ENCODE results near the gene KRIT1. TPM values are rescaled to one million over a fixed set of nuclear protein-coding genes. Genes with fewer than 3 reads are reported as not detected.

The KRIT1 gene
- total and polyA plus RNA-seq, 2 of the 13 experiments (the other 11 are each of a cell fraction or from before 2014, with no cell fraction given): 29.4 to 37.7 TPM

GRCh38 chr7:92245487-92246359, at the start of gene KRIT1, which contains the start of gene ANKIB1 (continued):
- TF ChIP-seq, protein P1, sequence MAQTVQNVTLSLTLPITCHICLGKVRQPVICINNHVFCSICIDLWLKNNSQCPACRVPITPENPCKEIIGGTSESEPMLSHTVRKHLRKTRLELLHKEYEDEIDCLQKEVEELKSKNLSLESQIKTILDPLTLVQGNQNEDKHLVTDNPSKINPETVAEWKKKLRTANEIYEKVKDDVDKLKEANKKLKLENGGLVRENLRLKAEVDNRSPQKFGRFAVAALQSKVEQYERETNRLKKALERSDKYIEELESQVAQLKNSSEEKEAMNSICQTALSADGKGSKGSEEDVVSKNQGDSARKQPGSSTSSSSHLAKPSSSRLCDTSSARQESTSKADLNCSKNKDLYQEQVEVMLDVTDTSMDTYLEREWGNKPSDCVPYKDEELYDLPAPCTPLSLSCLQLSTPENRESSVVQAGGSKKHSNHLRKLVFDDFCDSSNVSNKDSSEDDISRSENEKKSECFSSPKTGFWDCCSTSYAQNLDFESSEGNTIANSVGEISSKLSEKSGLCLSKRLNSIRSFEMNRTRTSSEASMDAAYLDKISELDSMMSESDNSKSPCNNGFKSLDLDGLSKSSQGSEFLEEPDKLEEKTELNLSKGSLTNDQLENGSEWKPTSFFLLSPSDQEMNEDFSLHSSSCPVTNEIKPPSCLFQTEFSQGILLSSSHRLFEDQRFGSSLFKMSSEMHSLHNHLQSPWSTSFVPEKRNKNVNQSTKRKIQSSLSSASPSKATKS (CRISPR knock-in tag; IDR thresholded peaks at IDR 0.05): no peak
- TF ChIP-seq HMGXB4 (CRISPR knock-in tag; IDR thresholded peaks at IDR 0.05; ENCODE audit: borderline replicate concordance in 1 of 2, low read depth in 1 of 2) (peak; percentile 13 to 85; a peak in 3 of 4 replicates), KAT8 (CRISPR knock-in tag; IDR thresholded peaks at IDR 0.05) (peak; percentile 96), CAMTA2 (CRISPR knock-in tag; IDR thresholded peaks at IDR 0.05; ENCODE audit: borderline replicate concordance) (peak; percentile 48; the same call in 1 of the 2 replicates), FOXP1 (IDR thresholded peaks at IDR 0.05) (no peak), FOXP1 (CRISPR knock-in tag; IDR thresholded peaks at IDR 0.05) (no peak; the same call in 1 of the 2 replicates), GLI4 (CRISPR knock-in tag; IDR thresholded peaks at IDR 0.05; ENCODE audit: borderline replicate concordance) (no peak), MXD1 (CRISPR knock-in tag; IDR thresholded peaks at IDR 0.05) (peak; percentile 22; the same call in 1 of the 2 replicates), ZNF446 (CRISPR knock-in tag; IDR thresholded peaks at IDR 0.05) (peak; percentile 73; the same call in 1 of the 2 replicates), CC2D1A (CRISPR knock-in tag; IDR thresholded peaks at IDR 0.05) (no peak), ZNF597 (CRISPR knock-in tag; IDR thresholded peaks at IDR 0.05) (no peak), NR2C2 (CRISPR knock-in tag; IDR thresholded peaks at IDR 0.05; ENCODE audit: borderline replicate concordance) (peak; percentile 100), FOXK2 (IDR thresholded peaks at IDR 0.05) (no peak), BRF2 (CRISPR knock-in tag; IDR thresholded peaks at IDR 0.05) (no peak), TEAD2 (CRISPR knock-in tag; IDR thresholded peaks at IDR 0.05) (no peak)
